ENCODE results near the gene SGCE.

Gene SGCE

DNA sequence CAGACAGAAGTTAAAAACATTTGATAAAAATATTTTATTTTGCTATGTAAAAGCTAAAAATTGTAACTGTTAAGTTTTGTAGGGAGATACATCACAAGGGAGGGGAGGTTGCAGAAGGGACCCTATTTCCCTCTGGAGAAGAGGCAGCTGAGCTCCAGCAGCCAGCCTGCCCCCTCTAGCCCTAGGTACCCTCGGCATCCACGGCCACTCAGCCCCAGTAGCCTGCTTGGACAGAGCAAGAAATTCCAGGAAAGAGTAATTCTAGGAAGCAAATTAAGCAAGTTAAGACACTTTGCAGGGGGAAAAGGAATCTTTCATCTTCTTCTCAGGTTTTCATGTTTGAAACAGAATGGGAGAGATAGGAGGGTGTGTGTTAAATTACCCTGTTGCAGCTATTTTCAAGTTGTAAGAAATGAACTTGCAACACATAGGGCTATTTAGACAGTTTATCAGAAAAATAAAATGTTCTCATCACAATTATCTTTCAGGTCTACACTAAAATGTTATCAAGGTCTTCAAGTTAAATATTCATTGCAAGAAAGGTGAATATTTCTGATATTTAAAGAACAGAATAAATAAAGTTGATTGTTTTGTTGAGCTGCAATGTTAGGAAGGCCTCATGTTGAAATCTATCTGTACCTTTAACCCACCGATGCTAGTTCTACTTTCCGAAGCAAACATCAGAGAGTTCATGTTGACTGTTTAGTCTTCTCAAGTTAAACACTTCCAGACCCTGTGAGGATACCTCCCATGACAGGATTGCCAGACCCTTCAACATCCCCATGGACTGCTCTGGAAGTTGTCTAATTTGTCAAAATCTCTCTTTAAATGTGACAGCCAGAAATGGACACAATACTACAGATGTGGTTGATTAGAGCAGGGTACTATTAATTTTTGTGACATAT lies 5.5 kb downstream of the SGCE start:
- no peaks in the 10 kb centered on the region for H3K27me3 ChIP-seq (ENCODE audit: insufficient read depth, low read depth, severe bottlenecking)
- H3K27ac ChIP-seq = no peak overlapping the region
- no peak overlapping the region for H3K4me3 ChIP-seq (ENCODE audit: low read depth, low read length)
- no peak for DNase-seq
- no peaks in the 10 kb centered on the region for H3K9me3 ChIP-seq (ENCODE audit: severe bottlenecking)
- TF ChIP-seq, protein P1, sequence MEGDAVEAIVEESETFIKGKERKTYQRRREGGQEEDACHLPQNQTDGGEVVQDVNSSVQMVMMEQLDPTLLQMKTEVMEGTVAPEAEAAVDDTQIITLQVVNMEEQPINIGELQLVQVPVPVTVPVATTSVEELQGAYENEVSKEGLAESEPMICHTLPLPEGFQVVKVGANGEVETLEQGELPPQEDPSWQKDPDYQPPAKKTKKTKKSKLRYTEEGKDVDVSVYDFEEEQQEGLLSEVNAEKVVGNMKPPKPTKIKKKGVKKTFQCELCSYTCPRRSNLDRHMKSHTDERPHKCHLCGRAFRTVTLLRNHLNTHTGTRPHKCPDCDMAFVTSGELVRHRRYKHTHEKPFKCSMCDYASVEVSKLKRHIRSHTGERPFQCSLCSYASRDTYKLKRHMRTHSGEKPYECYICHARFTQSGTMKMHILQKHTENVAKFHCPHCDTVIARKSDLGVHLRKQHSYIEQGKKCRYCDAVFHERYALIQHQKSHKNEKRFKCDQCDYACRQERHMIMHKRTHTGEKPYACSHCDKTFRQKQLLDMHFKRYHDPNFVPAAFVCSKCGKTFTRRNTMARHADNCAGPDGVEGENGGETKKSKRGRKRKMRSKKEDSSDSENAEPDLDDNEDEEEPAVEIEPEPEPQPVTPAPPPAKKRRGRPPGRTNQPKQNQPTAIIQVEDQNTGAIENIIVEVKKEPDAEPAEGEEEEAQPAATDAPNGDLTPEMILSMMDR (IDR thresholded peaks at IDR 0.05; ENCODE audit: low read depth, low read length) = no peak
- H3K36me3 ChIP-seq = peaks cover 10% of the 10 kb centered on the region

DNA sequence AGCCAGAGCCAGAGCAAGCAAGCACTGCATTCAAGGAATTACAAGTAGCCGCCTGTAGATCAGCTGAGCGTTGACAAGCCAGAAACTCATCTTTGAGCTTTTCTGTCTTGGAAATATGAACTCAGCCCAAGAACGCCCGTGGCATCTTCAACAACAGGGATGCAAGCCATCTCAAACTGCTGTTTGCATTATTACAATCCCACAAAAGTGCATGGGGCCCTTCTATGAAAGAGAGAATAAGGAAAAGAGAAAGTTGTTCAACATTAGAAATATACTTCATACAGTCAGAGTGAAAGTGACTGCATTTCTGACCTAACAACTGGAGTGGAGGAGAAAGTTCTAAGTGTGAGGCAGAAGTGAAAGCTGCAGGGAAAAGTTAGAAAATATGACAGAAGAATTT lies 6.5 kb downstream of the SGCE start:
- no peak for DNase-seq
- Histone ChIP-seq H3K27me3 (ENCODE audit: insufficient read depth, low read depth, severe bottlenecking) (no peaks in the 10 kb centered on the region), H3K36me3 (peaks cover 6% of the 10 kb centered on the region), H3K9me3 (ENCODE audit: severe bottlenecking) (no peaks in the 10 kb centered on the region), H3K4me3 (ENCODE audit: low read depth, low read length) (no peak overlapping the region), H3K27ac (no peak overlapping the region)
- TF ChIP-seq, protein P1 (IDR thresholded peaks at IDR 0.05; ENCODE audit: low read depth, low read length) = no peak

DNA sequence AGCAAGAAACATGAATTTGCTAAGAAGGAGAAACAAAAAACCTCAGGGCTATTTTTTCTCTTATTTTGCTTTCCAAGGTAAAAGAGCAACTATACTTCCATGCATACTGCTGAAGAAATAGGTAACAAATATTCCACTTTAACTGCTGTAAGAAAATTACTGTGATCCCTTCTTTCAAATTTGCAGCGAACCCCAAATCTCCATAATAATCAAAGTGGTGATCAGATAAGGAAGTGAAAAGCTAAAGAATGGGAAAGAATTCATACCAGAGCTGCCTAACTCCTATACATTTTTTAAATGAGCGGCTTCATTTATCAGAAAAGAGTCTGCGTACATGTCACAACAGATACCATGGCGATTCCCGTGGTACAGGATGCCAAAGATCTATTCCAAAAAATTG lies 7.2 kb downstream of the SGCE start:
- TF ChIP-seq, protein P1 (IDR thresholded peaks at IDR 0.05; ENCODE audit: low read depth, low read length) = no peak
- H3K9me3 ChIP-seq (ENCODE audit: severe bottlenecking) = no peaks in the 10 kb centered on the region
- no peak for DNase-seq
- H3K36me3 ChIP-seq = peaks cover 6% of the 10 kb centered on the region
- no peaks in the 10 kb centered on the region for H3K27me3 ChIP-seq (ENCODE audit: insufficient read depth, low read depth, severe bottlenecking)
- no peak overlapping the region for H3K4me3 ChIP-seq (ENCODE audit: low read depth, low read length)
- H3K27ac ChIP-seq = no peak overlapping the region

DNA sequence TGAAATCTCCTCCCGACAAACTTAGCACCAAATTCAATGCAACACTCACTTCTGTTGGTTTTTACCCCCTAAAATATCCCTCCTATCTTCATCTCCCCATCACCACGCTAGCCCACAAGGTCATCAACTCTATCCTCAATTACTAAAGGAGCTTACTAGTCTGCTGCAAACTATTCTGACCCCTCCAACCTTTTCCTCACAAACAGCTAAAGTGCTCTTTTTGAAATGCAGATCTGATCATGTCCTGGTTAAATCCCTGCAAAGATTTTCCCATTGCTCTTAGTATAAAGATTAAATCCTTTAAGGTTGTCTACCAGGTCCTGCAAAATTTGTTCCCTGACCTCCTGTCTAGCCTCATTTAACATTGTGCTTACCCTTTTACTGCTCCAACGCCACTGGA lies 8.6 kb downstream of the SGCE start:
- H3K27me3 ChIP-seq (ENCODE audit: insufficient read depth, low read depth, severe bottlenecking) = no peaks in the 10 kb centered on the region
- H3K36me3 ChIP-seq = peaks cover 3% of the 10 kb centered on the region
- no peak for DNase-seq
- H3K4me3 ChIP-seq (ENCODE audit: low read depth, low read length) = no peak overlapping the region
- no peak overlapping the region for H3K27ac ChIP-seq
- TF ChIP-seq, protein P1 (IDR thresholded peaks at IDR 0.05; ENCODE audit: low read depth, low read length) = no peak
- H3K9me3 ChIP-seq (ENCODE audit: severe bottlenecking) = no peaks in the 10 kb centered on the region

DNA sequence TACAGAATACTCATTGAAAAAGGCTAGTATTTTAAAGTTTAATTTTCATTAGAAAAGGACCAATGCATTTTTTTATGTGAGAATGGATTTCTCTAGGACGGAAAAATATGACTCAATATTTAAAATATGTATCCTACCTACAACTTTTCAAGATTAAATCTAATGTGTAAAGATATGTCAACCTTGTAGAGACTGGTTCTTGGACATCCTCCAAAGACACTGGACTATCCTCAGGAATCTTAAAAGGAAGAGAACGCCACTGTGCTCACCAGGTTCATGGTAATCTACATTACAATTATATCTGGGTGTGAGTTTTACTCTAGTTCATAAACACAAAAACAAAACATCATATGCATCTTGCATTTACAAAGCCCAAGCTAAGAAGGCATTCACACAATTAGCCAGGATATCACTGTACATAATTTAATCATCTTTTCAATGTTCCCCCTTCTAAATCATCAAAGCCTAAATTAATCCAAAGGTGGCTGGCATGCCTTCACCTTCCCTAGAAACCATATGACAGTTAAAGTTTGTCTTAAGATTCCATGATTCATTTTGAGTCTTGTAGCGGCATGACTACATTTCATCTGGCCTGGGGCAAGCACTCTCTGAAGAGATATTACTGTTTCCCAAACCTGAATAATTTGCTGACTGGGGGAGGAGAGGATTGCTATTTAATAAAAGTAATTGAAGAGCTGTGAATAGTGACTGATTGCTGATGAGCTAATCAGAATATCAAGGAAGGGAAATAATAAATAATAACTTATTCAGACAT lies 12.0 kb downstream of the SGCE start:
- Histone ChIP-seq H3K27ac (no peak overlapping the region), H3K36me3 (peaks cover 2% of the 10 kb centered on the region; the same call in 1 of the 2 replicates)

More for the DNA sequence above, 12.0 kb downstream of the SGCE start:
- TF ChIP-seq, protein P1 (IDR thresholded peaks at IDR 0.05; ENCODE audit: low read depth, low read length) = no peak
- Histone ChIP-seq H3K9me3 (ENCODE audit: severe bottlenecking) (no peaks in the 10 kb centered on the region), H3K27me3 (ENCODE audit: insufficient read depth, low read depth, severe bottlenecking) (no peaks in the 10 kb centered on the region), H3K4me3 (ENCODE audit: low read depth, low read length) (no peak overlapping the region)
- no peak for DNase-seq
